Thyroid gland (tissue), 4 donors: ENCODE results near the gene ZNF625. TPM values are rescaled to one million over a fixed set of nuclear protein-coding genes. Genes with fewer than 3 reads are reported as not detected.

Experiments used
- DNase-seq, 2 donors: peaks; one replicate each; pipeline ENCODE4 v3.0.0-alpha.2; 2019
- H3K27ac ChIP-seq, 3 donors: fragments of 200-600 bp; sonication (generic); 1 replicate in 2 of 3; 2 replicates in 1 of 3; pipeline ENCODE4 v1.5.1; 2016 to 2019; ENCODE audit warnings: mild to moderate bottlenecking in 1 of 3, moderate library complexity in 1 of 3
- H3K27me3 ChIP-seq: fragments of 200-600 bp; sonication (generic); one replicate; pipeline ENCODE4 v1.5.1; 2019
- H3K36me3 ChIP-seq, 2 donors: fragments of 200-600 bp; sonication (generic); one replicate each; pipeline ENCODE4 v1.5.1; 2016 to 2019
- H3K4me1 ChIP-seq, 2 donors: fragments of 200-600 bp; sonication (generic); one replicate each; pipeline ENCODE4 v1.5.1; 2017 to 2019
- H3K4me3 ChIP-seq, 3 donors: fragments of 200-600 bp; sonication (generic); replicated peaks in 1 of 3; 1 replicate in 2 of 3; 2 replicates in 1 of 3; pipeline ENCODE4 v1.5.1; 2016; ENCODE audit warnings: mild to moderate bottlenecking in 1 of 3
- H3K9me3 ChIP-seq: fragments of 200-600 bp; sonication (generic); one replicate; pipeline ENCODE4 v1.5.1; 2017
- POLR2A ChIP-seq, 2 donors: fragments of 450-650 bp; IDR thresholded peaks; one replicate each; pipeline ENCODE4 v1.6.1; 2017; ENCODE audit warnings: antibody characterized with exemption in 2 of 2, mild to moderate bottlenecking in 2 of 2, moderate library complexity in 1 of 2
- WGBS, 2 donors: methylation state at CpG; one replicate each; pipeline ENCODE4 v1.1.5; 2017; 5-methylcytosine and 5-hydroxymethylcytosine counted together
- intact Hi-C: fragments of 100-400 bp; cut with DNase I; formaldehyde crosslinking; loops from one replicate; pipeline ENCODE4 v1.15.1; 2023
- total RNA-seq, 4 donors: library from RNA; depleted of rRNA; stranded (reverse); fragments of >200 nt; gene quantifications; one replicate each; pipeline ENCODE4 v1.2.3, GENCODE V29; 2016
- TF ChIP-seq, protein P1 (sequence below), 6 experiments: fragments of 200-600 bp in 3 of 6; fragments of 450-650 bp in 3 of 6; sonication (generic) in 3 of 6; IDR thresholded peaks; one replicate each; pipeline ENCODE4 v1.5.1; 2016 to 2019; ENCODE audit warnings: antibody characterized with exemption in 6 of 6, mild to moderate bottlenecking in 2 of 6, inconsistent platforms in 1 of 6, moderate library complexity in 1 of 6

The ZNF625 gene
- total RNA-seq, 4 donors from 2014 or later = 5.5 to 12.2 (median 11.5) TPM

DNA sequence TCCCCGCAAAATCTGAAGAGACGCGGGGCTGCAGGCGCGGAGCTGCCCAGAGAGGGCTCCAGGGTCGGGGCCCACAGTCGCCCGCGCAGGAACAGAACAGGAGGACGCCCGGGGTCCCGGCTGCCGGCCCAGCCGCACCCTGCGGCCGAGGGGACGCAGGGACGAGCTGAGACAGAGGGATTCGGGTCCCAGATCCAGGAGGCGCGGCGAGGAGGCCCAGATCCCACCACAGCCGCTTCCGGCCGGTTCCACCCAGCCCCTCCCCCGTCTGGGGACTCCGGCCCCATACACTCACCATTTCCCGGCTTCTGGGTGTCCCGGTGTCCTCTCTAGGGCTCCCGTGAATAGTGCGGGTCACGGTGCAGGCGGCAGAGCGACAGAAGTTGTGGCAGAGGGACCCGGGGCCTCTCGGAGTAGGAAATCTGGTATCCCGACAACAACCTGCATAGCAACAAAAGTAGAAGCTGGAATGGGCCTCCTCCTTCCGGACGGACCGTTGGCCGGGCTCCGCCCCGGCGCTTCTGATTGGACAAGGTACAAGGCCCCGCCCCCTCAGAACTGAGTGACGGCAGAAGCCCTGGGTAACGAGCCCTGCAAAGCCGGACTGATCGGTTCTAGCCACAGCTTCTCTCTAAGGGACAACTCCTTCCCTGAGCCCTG lies 16.5 kb downstream of the ZNF625 start, which contains the start of gene ZNF20:
Gene ZNF20, minus strand, starts transcription at position 466 of the 660 bp plus-strand sequence. Its CDS starts 168 bp downstream, at position 298.
- WGBS, 2 donors = 1% methylated on average over 27 to 32 of the region's 49 CpGs
- peaks cover 11 to 13% of the 10 kb centered on the region in 2 donors for H3K36me3 ChIP-seq
- H3K9me3 ChIP-seq = no peaks in the 10 kb centered on the region
- no peaks in the 10 kb centered on the region for H3K27me3 ChIP-seq
- intact Hi-C loops = loop anchor here (2.0 to 10.0 kb wide), 3 partner anchors 81 to 255 kb away; partner anchors contain the start of genes ZNF69 and ZNF763
- peak; percentile 98 to 99 for DNase-seq
- H3K4me3 ChIP-seq = peak within 1 kb of the TSS; percentile 18 to 97 (median 91)
- TF ChIP-seq POLR2A (IDR thresholded peaks at IDR 0.05) = peak in 1 of 2 donors; percentile 78
- TF ChIP-seq, protein P1, sequence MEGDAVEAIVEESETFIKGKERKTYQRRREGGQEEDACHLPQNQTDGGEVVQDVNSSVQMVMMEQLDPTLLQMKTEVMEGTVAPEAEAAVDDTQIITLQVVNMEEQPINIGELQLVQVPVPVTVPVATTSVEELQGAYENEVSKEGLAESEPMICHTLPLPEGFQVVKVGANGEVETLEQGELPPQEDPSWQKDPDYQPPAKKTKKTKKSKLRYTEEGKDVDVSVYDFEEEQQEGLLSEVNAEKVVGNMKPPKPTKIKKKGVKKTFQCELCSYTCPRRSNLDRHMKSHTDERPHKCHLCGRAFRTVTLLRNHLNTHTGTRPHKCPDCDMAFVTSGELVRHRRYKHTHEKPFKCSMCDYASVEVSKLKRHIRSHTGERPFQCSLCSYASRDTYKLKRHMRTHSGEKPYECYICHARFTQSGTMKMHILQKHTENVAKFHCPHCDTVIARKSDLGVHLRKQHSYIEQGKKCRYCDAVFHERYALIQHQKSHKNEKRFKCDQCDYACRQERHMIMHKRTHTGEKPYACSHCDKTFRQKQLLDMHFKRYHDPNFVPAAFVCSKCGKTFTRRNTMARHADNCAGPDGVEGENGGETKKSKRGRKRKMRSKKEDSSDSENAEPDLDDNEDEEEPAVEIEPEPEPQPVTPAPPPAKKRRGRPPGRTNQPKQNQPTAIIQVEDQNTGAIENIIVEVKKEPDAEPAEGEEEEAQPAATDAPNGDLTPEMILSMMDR (IDR thresholded peaks at IDR 0.05) = no peak
- peak within 1 kb of the TSS; percentile 60 to 88 (median 75) for H3K27ac ChIP-seq
- H3K4me1 ChIP-seq = peaks cover 16% of the 10 kb centered on the region in 2 donors

GRCh38 chr19:12139269-12139668 lies 17.3 kb downstream of the ZNF625 start:
- intact Hi-C loops = no loop called here
- DNase-seq = no peak
- H3K4me1 ChIP-seq = peaks cover 16% of the 10 kb centered on the region in 2 donors
- 26 to 34% methylated on average over 13 of the region's 13 CpGs for WGBS, 2 donors
- no peaks in the 10 kb centered on the region for H3K9me3 ChIP-seq
- H3K27ac ChIP-seq = peak overlapping the region in 1 of 3 donors; percentile 88
- no peak for TF ChIP-seq POLR2A (IDR thresholded peaks at IDR 0.05)
- TF ChIP-seq, protein P1 (IDR thresholded peaks at IDR 0.05) = no peak
- peak overlapping the region in 2 of 3 donors; percentile 91 to 97 for H3K4me3 ChIP-seq
- H3K36me3 ChIP-seq = peaks cover 15% of the 10 kb centered on the region in 2 donors
- no peaks in the 10 kb centered on the region for H3K27me3 ChIP-seq

GRCh38 chr19:12137221-12137940 lies 19.2 kb downstream of the ZNF625 start:
- Histone ChIP-seq H3K36me3 (peaks cover 34% of the 10 kb centered on the region in 2 donors), H3K27me3 (no peaks in the 10 kb centered on the region), H3K4me3 (no peak overlapping the region), H3K4me1 (peaks cover 16% of the 10 kb centered on the region in 2 donors), H3K9me3 (no peaks in the 10 kb centered on the region), H3K27ac (no peak overlapping the region)
- DNase-seq = no peak
- intact Hi-C loops = no loop called here
- 80 to 81% methylated on average over 7 of the region's 7 CpGs for WGBS, 2 donors
- no peak for TF ChIP-seq POLR2A (IDR thresholded peaks at IDR 0.05)
- TF ChIP-seq, protein P1 (IDR thresholded peaks at IDR 0.05) = peak in 3 of 6 experiments; percentile 12 to 25 (median 24)

GRCh38 chr19:12133069-12133468 lies 23.5 kb downstream of the ZNF625 start:
- intact Hi-C loops = no loop called here
- Histone ChIP-seq H3K4me1 (no peaks in the 10 kb centered on the region), H3K9me3 (no peaks in the 10 kb centered on the region), H3K4me3 (no peak overlapping the region), H3K36me3 (peaks cover 37 to 38% of the 10 kb centered on the region in 2 donors), H3K27ac (no peak overlapping the region), H3K27me3 (no peaks in the 10 kb centered on the region)
- WGBS, 2 donors = 95 to 98% methylated on average over 3 of the region's 3 CpGs
- no peak for DNase-seq
- TF ChIP-seq, protein P1 (IDR thresholded peaks at IDR 0.05) = no peak
- TF ChIP-seq POLR2A (IDR thresholded peaks at IDR 0.05) = no peak
